Measurements from ENCODE around the gene TVP23C. TPM values are rescaled to one million over a fixed set of nuclear protein-coding genes. Genes with fewer than 3 reads are reported as not detected.

Gene TVP23C
- total and polyA plus RNA-seq, 2 experiments from 2014 or later, result 15.3 to 40.7 TPM

DNA sequence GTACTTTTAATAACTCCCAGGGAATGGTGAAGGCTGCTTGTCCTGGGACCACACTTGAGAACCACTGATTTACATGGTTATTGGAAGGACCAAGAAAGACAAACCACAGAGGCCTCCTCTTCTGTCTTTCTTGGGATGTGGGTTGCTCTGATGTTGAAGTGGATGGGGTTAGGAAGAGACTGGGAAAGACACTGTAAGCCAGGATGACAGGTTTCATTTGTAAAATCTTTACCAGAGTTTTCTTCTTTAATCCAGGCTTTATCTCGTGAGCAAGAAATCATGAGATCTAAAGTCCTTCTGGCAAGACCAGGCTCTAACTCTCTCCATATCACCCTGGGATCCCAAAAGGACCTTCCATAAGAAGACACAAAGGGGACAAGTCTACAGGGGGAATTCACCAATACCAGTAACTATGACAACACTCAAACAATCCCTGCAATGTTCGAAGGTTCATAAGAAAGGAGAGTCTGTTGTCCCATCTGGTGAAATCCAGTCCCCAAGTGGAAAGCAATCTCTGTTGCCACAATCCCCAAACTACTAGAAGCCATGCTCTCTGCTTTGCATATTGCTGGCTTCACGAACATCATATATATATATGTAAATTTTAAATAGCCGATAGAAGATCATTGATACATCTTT lies 51.1 kb downstream of the TVP23C start:
- 93% methylated on average over 4 of the region's 4 CpGs for WGBS (ENCODE audit: low lambda C conversion rate, missing lambda C conversion rate)
- H3K4me3 ChIP-seq, result no peak overlapping the region
- H3K27ac ChIP-seq, result peak overlapping the region; percentile 38
- DNase-seq (ENCODE audit: low spot score), result no peak
- TF ChIP-seq, protein P1, sequence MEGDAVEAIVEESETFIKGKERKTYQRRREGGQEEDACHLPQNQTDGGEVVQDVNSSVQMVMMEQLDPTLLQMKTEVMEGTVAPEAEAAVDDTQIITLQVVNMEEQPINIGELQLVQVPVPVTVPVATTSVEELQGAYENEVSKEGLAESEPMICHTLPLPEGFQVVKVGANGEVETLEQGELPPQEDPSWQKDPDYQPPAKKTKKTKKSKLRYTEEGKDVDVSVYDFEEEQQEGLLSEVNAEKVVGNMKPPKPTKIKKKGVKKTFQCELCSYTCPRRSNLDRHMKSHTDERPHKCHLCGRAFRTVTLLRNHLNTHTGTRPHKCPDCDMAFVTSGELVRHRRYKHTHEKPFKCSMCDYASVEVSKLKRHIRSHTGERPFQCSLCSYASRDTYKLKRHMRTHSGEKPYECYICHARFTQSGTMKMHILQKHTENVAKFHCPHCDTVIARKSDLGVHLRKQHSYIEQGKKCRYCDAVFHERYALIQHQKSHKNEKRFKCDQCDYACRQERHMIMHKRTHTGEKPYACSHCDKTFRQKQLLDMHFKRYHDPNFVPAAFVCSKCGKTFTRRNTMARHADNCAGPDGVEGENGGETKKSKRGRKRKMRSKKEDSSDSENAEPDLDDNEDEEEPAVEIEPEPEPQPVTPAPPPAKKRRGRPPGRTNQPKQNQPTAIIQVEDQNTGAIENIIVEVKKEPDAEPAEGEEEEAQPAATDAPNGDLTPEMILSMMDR (IDR thresholded peaks at IDR 0.05; ENCODE audit: poor library complexity), result no peak
- TF ChIP-seq EZH2 (IDR thresholded peaks at IDR 0.05; ENCODE audit: borderline replicate concordance), result no peak
- TF ChIP-seq EZH2phosphoT487 (IDR thresholded peaks at IDR 0.05; ENCODE audit: low read depth, severe bottlenecking, unreplicated experiment), result no peak
- no peaks in the 10 kb centered on the region for H3K9me3 ChIP-seq (ENCODE audit: low read depth)
- no peak overlapping the region for H3K4me2 ChIP-seq
- H3K27me3 ChIP-seq, result no peaks in the 10 kb centered on the region
- no peaks in the 10 kb centered on the region for H3K36me3 ChIP-seq (replicated peaks; ENCODE audit: insufficient read depth, low read depth)
- no peaks in the 10 kb centered on the region for H3K9me2 ChIP-seq (replicated peaks; ENCODE audit: insufficient read depth)
- peaks cover 5% of the 10 kb centered on the region for H3K79me2 ChIP-seq
- H4K20me1 ChIP-seq (ENCODE audit: insufficient read depth, poor library complexity, severe bottlenecking), result no peaks in the 10 kb centered on the region
- peaks cover 26% of the 10 kb centered on the region for H3K4me1 ChIP-seq (ENCODE audit: insufficient read depth)
- H2AFZ ChIP-seq, result no peak overlapping the region

DNA sequence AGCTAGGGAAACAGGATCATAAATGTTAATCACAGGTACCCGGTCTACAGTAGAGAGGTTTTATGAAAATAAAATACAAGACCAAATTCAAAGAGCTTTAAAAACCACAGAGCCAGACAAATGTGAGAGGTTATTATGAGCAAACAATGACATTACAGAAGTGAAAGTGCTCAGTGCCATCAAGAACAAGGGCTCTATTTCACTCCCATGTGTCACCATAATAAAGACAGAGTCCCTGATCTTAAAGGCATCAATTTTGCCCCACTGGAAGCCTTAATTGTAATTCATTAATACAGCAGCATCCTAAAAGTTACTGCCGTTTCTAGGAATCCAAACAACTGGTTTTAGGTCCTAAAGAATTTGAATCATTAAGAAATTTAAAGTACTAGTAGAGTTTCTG lies 52.1 kb downstream of the TVP23C start:
- TF ChIP-seq EZH2phosphoT487 (IDR thresholded peaks at IDR 0.05; ENCODE audit: low read depth, severe bottlenecking, unreplicated experiment) (no peak), EZH2 (IDR thresholded peaks at IDR 0.05; ENCODE audit: borderline replicate concordance) (no peak)
- TF ChIP-seq, protein P1 (IDR thresholded peaks at IDR 0.05; ENCODE audit: poor library complexity), result no peak
- Histone ChIP-seq H3K27me3 (no peaks in the 10 kb centered on the region), H3K4me3 (no peak overlapping the region), H3K36me3 (replicated peaks; ENCODE audit: insufficient read depth, low read depth) (no peaks in the 10 kb centered on the region), H3K79me2 (peaks cover 5% of the 10 kb centered on the region), H3K27ac (no peak overlapping the region), H3K9me3 (ENCODE audit: low read depth) (no peaks in the 10 kb centered on the region), H3K4me2 (no peak overlapping the region), H2AFZ (no peak overlapping the region), H3K4me1 (ENCODE audit: insufficient read depth) (peaks cover 26% of the 10 kb centered on the region), H4K20me1 (ENCODE audit: insufficient read depth, poor library complexity, severe bottlenecking) (no peaks in the 10 kb centered on the region), H3K9me2 (replicated peaks; ENCODE audit: insufficient read depth) (no peaks in the 10 kb centered on the region)
- no peak for DNase-seq (ENCODE audit: low spot score)
- WGBS (ENCODE audit: low lambda C conversion rate, missing lambda C conversion rate), result 96% methylated on average over 2 of the region's 2 CpGs

DNA sequence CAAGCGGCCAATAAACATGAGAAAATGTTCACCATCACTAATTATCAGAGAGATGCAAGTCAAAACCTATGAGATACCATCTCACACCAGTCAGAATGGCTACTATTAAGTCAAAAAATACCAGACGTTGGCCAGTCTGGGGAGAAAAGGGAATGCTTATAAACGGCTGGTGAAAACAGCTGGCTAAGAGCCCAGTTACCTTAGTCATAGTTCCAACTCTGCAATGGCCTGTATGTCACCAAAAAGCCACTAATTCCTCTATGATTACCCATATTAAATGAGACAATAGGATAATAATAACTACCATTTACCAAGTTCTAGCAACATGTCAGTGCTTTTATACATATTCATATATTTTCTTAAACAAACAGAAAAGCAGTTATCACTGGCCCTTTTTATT lies 52.9 kb downstream of the TVP23C start:
- no peaks in the 10 kb centered on the region for H4K20me1 ChIP-seq (ENCODE audit: insufficient read depth, poor library complexity, severe bottlenecking)
- H2AFZ ChIP-seq, result no peak overlapping the region
- DNase-seq (ENCODE audit: low spot score), result no peak
- peaks cover 26% of the 10 kb centered on the region for H3K4me1 ChIP-seq (ENCODE audit: insufficient read depth)
- 61% methylated on average over 3 of the region's 3 CpGs for WGBS (ENCODE audit: low lambda C conversion rate, missing lambda C conversion rate)
- no peaks in the 10 kb centered on the region for H3K9me3 ChIP-seq (ENCODE audit: low read depth)
- TF ChIP-seq, protein P1 (IDR thresholded peaks at IDR 0.05; ENCODE audit: poor library complexity), result no peak
- H3K79me2 ChIP-seq, result peaks cover 5% of the 10 kb centered on the region
- H3K36me3 ChIP-seq (replicated peaks; ENCODE audit: insufficient read depth, low read depth), result no peaks in the 10 kb centered on the region
- no peaks in the 10 kb centered on the region for H3K27me3 ChIP-seq
- no peak overlapping the region for H3K4me3 ChIP-seq
- no peak overlapping the region for H3K4me2 ChIP-seq
- H3K9me2 ChIP-seq (replicated peaks; ENCODE audit: insufficient read depth), result no peaks in the 10 kb centered on the region
- H3K27ac ChIP-seq, result no peak overlapping the region
